Ectodermal cell (in vitro differentiated cells): ENCODE data around the gene RASSF10.

Experiments
- H3K27ac ChIP-seq: 2 replicates; pipeline ENCODE4 v1.7.0; 2013; ENCODE audit warnings: mild to moderate bottlenecking, low read depth, low read length; ENCODE audit not compliant: insufficient read depth, poor library complexity, severe bottlenecking
- H3K27me3 ChIP-seq: 2 replicates; pipeline ENCODE4 v1.7.0; 2013; ENCODE audit warnings: mild to moderate bottlenecking, low read length; ENCODE audit not compliant: insufficient read depth, control insufficient read depth, poor library complexity, severe bottlenecking
- H3K36me3 ChIP-seq: one replicate; pipeline ENCODE4 v1.7.0; 2013; ENCODE audit warnings: low read length; ENCODE audit not compliant: control insufficient read depth, insufficient read depth
- H3K4me1 ChIP-seq: one replicate; pipeline ENCODE4 v1.7.0; 2013; ENCODE audit warnings: low read length; ENCODE audit not compliant: control insufficient read depth, insufficient read depth
- H3K4me3 ChIP-seq: 2 replicates; pipeline ENCODE4 v1.7.0; 2013; ENCODE audit warnings: low read depth, low read length, control low read depth; ENCODE audit not compliant: insufficient read depth
- H3K9me3 ChIP-seq: 2 replicates; pipeline ENCODE4 v1.7.0; 2013; ENCODE audit warnings: mild to moderate bottlenecking, low read length, moderate library complexity; ENCODE audit not compliant: control insufficient read depth
- WGBS, 2 experiments: methylation state at CpG; one replicate each; pipeline ENCODE4 v1.1.7; 2013; ENCODE audit warnings: missing lambda C conversion rate in 2 of 2; 5-methylcytosine and 5-hydroxymethylcytosine counted together

Gene RASSF10

DNA sequence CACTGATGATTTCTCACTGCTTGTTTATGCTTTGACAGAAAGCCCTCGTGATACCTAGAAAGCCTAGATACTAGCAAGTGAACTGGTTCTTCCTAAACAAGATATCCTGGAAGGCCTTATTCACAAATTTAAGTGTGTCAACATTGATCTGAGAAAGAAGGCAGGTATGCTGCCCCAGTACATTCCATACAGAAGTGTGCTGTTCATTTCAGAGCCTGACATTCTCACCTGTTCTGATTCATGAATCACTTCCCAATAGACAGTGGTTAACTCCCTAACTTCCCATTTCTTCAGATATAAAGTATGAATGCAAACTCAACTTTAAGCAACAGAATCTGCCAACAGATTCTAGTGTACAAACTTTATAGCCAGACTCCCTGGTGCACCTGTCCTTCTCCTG lies 15.5 kb upstream of the RASSF10 start:
- WGBS, 2 experiments = 93 to 97% methylated on average over 1 of the region's 1 CpG
- no peaks in the 10 kb centered on the region for H3K36me3 ChIP-seq
- no peaks in the 10 kb centered on the region for H3K4me1 ChIP-seq
- H3K27me3 ChIP-seq = no peaks in the 10 kb centered on the region
- no peak overlapping the region for H3K4me3 ChIP-seq
- no peaks in the 10 kb centered on the region for H3K9me3 ChIP-seq
- H3K27ac ChIP-seq = no peak overlapping the region

DNA sequence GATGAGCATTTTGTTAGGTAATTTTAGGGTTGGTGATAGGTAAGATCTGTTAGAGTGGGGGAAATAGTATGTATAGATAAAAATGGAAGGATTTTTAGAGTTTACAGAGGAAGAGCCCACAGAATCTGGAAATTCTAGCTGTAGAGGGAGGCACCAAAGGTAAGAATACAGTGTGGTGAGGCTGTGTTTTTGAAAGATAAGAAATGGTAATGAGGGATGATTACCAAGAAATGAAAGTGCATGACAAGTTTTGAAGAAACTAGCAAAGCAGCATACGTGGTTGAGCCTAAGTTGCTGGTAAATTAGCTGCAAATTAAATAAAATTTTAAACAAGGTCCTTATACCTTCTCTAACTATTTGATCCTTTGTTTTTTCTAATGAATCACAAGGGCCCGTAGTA lies 14.6 kb upstream of the RASSF10 start:
- 86 to 92% methylated on average over 2 of the region's 2 CpGs for WGBS, 2 experiments
- no peak overlapping the region for H3K4me3 ChIP-seq
- H3K4me1 ChIP-seq = no peaks in the 10 kb centered on the region
- H3K27ac ChIP-seq = no peak overlapping the region
- no peaks in the 10 kb centered on the region for H3K27me3 ChIP-seq
- H3K36me3 ChIP-seq = no peaks in the 10 kb centered on the region
- H3K9me3 ChIP-seq = no peaks in the 10 kb centered on the region

DNA sequence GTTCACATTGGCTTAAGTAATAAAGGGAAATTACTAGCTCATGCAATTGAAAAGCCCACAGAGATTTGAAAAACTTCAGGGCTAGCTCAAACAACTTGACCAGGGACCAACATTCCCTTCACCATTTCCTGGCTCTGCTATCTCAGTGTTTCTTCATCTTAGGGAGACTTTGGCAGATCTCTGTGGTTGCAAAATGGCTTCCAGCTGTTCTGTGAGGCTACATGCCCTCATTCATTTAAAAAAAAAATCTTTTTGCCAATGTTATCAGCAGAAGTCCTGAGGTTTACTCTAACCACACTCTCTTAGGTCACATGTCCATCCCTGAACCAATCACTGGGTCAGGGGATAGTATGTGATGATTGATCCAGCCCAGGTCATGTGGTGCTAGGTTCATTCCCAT lies 13.9 kb upstream of the RASSF10 start:
- H3K9me3 ChIP-seq = no peaks in the 10 kb centered on the region
- H3K4me1 ChIP-seq = no peaks in the 10 kb centered on the region
- no peak overlapping the region for H3K4me3 ChIP-seq
- no peak overlapping the region for H3K27ac ChIP-seq
- no peaks in the 10 kb centered on the region for H3K27me3 ChIP-seq
- H3K36me3 ChIP-seq = no peaks in the 10 kb centered on the region

DNA sequence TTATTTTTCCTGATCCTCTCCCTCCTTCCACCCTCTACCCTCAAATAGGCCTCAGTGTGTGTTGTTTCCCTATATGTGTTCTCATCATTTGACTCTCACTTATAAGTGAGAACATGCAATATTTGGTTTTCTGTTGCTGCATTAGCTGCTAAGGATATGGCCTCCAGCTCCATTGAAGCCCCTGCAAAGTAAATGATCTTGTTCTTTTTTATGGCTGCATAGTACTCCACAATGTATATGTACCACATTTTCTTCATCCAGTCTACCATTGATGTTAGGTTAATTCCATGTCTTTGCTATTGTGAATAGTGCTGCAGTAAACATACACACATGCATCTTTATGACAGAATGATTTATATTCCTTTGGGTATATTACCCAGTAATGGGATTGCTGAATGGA lies 13.3 kb upstream of the RASSF10 start:
- H3K27me3 ChIP-seq = no peaks in the 10 kb centered on the region
- H3K27ac ChIP-seq = no peak overlapping the region
- H3K4me1 ChIP-seq = no peaks in the 10 kb centered on the region
- H3K9me3 ChIP-seq = no peaks in the 10 kb centered on the region
- no peaks in the 10 kb centered on the region for H3K36me3 ChIP-seq
- no peak overlapping the region for H3K4me3 ChIP-seq

DNA sequence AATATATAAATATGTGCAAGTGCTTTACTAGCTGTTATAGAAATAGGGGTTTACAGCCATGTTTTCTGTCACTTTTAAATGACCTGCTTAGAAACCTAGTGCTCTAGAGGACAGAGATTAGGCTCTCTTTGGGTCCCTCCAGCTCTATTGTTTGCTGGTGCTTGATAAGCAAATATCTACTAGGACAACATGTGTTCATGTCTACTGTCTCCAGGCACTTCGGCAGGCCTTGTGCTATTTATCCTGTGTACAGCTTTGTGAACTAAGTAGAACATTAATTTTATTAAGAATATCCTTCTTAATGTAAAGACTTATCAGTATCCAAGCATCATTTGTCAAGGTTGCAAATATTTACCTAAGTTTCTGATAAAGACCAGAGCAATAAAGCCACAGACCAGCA lies 11.9 kb upstream of the RASSF10 start:
- no peaks in the 10 kb centered on the region for H3K9me3 ChIP-seq
- no peaks in the 10 kb centered on the region for H3K4me1 ChIP-seq
- H3K27me3 ChIP-seq = no peaks in the 10 kb centered on the region
- WGBS, 2 experiments = 100% methylated on average over 1 of the region's 1 CpG; no CpG with 5 or more reads in 1 of the 2 experiments
- no peak overlapping the region for H3K4me3 ChIP-seq
- no peak overlapping the region for H3K27ac ChIP-seq
- H3K36me3 ChIP-seq = no peaks in the 10 kb centered on the region

DNA sequence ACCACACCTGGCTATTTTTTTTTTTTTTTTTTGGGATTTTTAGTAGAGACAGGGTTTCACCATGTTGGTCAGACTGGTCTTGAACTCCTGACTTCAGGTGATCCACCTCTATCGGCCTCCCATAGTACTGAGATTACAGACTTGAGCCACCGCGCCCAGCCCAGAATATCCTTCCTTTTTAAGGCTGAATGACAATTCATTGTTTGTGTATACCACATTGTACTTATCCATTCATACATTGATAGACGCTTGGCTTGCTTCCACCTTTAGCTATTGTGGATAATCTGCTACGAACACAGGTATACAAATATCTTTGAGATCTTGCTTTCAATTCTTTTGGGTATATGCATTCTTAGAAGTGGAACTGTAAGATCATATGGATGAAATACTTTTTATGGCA lies 10.8 kb upstream of the RASSF10 start:
- 92 to 94% methylated on average over 5 of the region's 5 CpGs for WGBS, 2 experiments
- Histone ChIP-seq H3K27ac (no peak overlapping the region), H3K27me3 (no peaks in the 10 kb centered on the region), H3K4me1 (no peaks in the 10 kb centered on the region), H3K4me3 (no peak overlapping the region), H3K9me3 (no peaks in the 10 kb centered on the region), H3K36me3 (no peaks in the 10 kb centered on the region)

DNA sequence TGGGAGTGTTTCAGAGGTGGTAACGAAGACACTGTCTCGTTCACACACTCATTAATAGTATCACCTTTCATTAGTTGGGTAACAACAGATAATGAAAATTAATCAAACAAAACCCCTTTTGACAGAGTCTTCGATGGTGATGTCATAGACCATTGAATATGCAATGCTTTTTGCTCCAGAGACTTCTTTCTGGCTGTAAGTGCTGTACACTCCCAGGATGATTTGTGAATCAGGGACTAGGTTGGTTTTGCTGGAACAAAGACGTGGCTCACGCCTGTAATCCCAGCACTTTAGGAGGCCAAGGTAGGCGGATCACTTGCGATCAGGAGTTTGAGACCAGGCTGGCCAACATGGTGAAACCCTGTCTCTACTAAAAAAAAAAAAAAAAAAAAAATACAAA lies 9.5 kb upstream of the RASSF10 start:
- Histone ChIP-seq H3K27me3 (no peaks in the 10 kb centered on the region), H3K4me1 (no peaks in the 10 kb centered on the region), H3K4me3 (no peak overlapping the region), H3K36me3 (no peaks in the 10 kb centered on the region), H3K9me3 (no peaks in the 10 kb centered on the region), H3K27ac (no peak overlapping the region)
- WGBS, 2 experiments = 91 to 97% methylated on average over 7 of the region's 7 CpGs

DNA sequence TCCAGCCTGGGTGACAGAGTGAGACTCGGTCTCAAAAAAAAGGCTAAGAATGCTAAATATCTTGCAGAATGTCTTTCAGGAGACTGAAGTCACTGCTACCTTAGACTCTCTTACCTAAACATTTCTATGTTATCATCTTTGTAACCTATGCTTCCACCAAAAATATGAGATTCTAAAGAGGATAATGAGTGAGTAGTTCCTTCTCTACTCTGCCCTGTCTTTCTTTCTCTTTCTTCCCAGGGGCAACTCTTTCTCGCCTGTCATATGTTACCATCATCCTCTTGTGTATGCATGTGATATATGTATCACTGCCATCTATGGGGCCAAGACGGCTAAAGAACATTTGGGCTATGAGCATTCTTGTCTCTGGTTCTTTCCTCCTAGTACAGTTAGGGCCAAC lies 9.0 kb upstream of the RASSF10 start:
- WGBS, 2 experiments = 86 to 94% methylated on average over 2 to 3 of the region's 3 CpGs
- Histone ChIP-seq H3K9me3 (no peaks in the 10 kb centered on the region), H3K36me3 (no peaks in the 10 kb centered on the region), H3K27me3 (no peaks in the 10 kb centered on the region), H3K4me3 (no peak overlapping the region), H3K27ac (no peak overlapping the region), H3K4me1 (no peaks in the 10 kb centered on the region)

DNA sequence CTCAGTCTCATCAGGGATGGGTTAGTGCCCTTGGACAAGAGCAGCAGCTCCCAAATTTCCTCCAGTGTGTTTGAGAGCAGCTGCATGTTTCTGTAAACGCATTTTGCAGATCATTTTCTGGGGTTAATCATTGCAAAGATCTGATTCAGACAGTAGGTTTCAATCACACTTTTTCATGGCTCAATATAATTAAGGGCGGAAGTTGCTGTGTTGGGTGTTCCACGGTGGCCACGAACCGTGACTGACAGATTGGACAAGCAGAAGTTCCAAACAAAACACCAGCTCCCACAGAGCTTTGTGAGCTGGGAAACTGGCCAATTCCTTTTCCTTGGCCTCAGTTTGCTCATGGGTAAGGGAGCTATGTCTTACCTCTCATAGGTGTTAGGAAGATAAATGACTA lies 8.4 kb upstream of the RASSF10 start:
- H3K27me3 ChIP-seq = no peaks in the 10 kb centered on the region
- no peaks in the 10 kb centered on the region for H3K9me3 ChIP-seq
- H3K27ac ChIP-seq = no peak overlapping the region
- no peaks in the 10 kb centered on the region for H3K4me1 ChIP-seq
- 73% methylated on average over 5 of the region's 5 CpGs for WGBS, 2 experiments
- H3K36me3 ChIP-seq = no peaks in the 10 kb centered on the region
- H3K4me3 ChIP-seq = no peak overlapping the region

DNA sequence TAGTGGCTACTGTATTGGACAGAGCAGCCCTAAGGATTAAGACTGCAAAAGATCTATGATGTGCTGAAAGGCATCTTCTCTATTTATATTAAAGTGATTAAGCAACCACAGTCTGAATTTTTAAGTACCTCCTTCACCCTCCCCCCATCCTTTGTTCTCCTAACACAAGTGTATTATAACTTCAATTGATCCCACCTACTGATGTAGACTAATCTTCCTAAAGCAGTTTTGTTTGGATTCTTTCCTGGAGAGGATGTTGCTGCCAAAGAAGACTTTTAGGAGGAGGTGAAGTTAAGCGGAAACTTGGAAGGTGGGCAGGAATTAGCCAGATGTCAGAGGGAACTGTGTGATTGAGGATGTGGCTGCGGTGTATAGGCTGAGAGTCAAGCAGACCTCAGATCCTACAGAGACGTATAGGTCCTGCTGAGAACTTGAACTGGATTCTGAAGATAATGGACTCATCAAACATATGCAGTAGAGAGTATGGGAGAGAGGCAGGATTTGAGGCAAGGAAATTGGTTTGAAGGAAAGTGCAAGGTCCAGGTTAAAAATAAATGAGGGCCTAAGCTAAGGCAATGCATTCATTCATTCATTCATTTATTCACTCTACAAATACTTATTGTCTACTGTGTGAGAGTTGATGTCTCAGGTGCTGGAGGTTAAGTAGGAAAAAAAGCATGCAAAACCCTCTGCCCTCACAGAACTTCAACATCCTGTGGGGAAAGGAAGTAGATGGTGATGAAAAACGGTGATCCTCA lies 5.2 kb upstream of the RASSF10 start:
- 63 to 79% methylated on average over 4 of the region's 4 CpGs for WGBS, 2 experiments
- no peak overlapping the region for H3K4me3 ChIP-seq
- no peak overlapping the region for H3K27ac ChIP-seq
- H3K4me1 ChIP-seq = no peaks in the 10 kb centered on the region
- H3K9me3 ChIP-seq = peaks cover 3% of the 10 kb centered on the region
- no peaks in the 10 kb centered on the region for H3K36me3 ChIP-seq
- H3K27me3 ChIP-seq = peaks cover 29% of the 10 kb centered on the region
